Muscle layer of colon (tissue), 2 donors: Measurements from ENCODE around the gene GPR42.
"Not testable (repeated sequence)": the region's sequence is repeated elsewhere in the genome, so short reads cannot be mapped to it uniquely, and the experiment has no call there.

Source experiments
- H3K27ac ChIP-seq: one replicate; pipeline ENCODE4 v1.7.0; 2013; ENCODE audit warnings: low read depth, mild to moderate bottlenecking, low read length, moderate library complexity
- H3K27me3 ChIP-seq, 2 donors: one replicate each; pipeline ENCODE4 v1.7.0; 2013; ENCODE audit warnings: low read length in 2 of 2, mild to moderate bottlenecking in 2 of 2; ENCODE audit not compliant: insufficient read depth in 2 of 2, control insufficient read depth in 1 of 2
- H3K36me3 ChIP-seq: one replicate; pipeline ENCODE4 v1.7.0; 2013; ENCODE audit warnings: mild to moderate bottlenecking, low read length; ENCODE audit not compliant: insufficient read depth
- H3K4me1 ChIP-seq: one replicate; pipeline ENCODE4 v1.7.0; 2013; ENCODE audit warnings: mild to moderate bottlenecking, low read length; ENCODE audit not compliant: insufficient read depth
- H3K4me3 ChIP-seq, 2 donors: one replicate each; pipeline ENCODE4 v1.7.0; 2013; ENCODE audit warnings: low read length in 2 of 2, low read depth in 1 of 2, mild to moderate bottlenecking in 1 of 2, moderate library complexity in 1 of 2
- H3K9ac ChIP-seq: one replicate; pipeline ENCODE4 v1.7.0; 2013; ENCODE audit warnings: low read length
- H3K9me3 ChIP-seq: one replicate; pipeline ENCODE4 v1.7.0; 2013; ENCODE audit warnings: mild to moderate bottlenecking, low read length
- donor health status: abdominal sarcoma.
- donor health status: Adenocarcinoma of cecum.

GPR42 gene

DNA sequence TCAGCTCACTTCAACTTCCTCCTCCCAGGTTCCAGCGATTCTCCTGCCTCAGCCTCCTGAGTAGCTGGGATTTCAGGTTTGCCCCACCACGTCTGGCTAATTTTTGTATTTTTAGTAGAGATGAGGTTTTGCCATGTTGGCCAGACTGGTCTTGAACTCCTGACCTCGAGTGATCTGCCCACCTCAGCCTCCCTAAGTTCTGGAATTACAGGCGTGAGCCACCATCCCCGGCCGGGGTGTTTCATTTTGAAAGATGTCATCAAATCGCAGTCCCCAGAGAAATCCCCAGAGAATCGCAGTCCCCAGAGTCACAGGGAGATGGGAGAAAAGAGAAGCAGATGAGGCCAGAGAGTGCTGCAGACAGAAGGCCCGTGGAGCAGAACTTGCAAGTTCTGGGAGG, 30.5 kb downstream of the GPR42 start:
- H3K27me3 ChIP-seq, H3K4me3 ChIP-seq, H3K4me1 ChIP-seq, H3K9me3 ChIP-seq, H3K36me3 ChIP-seq, H3K9ac ChIP-seq, H3K27ac ChIP-seq: not testable (repeated sequence)

DNA sequence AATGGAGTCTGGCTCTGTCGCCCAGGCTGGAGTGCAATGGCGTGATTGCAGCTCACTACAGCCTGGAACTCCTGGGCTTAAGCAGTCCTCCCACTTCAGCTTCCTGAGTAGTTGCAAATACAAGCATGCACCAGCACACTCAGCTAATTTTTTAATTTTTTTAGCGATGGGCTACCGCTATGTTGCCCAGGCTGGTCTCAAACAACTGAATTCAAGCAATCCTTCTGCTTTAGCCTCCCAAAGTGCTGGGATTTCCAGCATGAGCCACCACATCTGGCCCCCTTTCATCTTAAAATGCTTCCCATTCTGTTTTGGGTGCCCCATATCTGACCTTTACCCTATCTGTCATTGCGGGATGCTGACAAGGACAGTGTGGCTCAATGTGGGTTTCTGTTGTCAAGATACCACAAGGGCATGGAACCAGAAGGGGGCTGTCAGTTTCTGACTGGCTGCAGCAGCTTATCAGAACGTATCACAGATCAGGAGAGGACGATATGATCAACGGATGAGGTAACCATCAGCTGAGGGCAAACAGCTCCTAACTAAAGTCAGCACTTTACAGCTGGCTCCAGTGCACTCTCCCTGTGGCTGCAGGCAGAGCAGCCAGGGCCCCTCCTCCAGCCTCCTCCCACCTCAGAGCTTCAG, 32.4 kb downstream of the GPR42 start:
- Histone ChIP-seq H3K4me1 (no peaks in the 10 kb centered on the region), H3K9me3 (no peaks in the 10 kb centered on the region), H3K27me3 (no peaks in the 10 kb centered on the region), H3K27ac (no peak overlapping the region), H3K36me3 (no peaks in the 10 kb centered on the region), H3K9ac (no peak overlapping the region), H3K4me3 (no peak overlapping the region)

DNA sequence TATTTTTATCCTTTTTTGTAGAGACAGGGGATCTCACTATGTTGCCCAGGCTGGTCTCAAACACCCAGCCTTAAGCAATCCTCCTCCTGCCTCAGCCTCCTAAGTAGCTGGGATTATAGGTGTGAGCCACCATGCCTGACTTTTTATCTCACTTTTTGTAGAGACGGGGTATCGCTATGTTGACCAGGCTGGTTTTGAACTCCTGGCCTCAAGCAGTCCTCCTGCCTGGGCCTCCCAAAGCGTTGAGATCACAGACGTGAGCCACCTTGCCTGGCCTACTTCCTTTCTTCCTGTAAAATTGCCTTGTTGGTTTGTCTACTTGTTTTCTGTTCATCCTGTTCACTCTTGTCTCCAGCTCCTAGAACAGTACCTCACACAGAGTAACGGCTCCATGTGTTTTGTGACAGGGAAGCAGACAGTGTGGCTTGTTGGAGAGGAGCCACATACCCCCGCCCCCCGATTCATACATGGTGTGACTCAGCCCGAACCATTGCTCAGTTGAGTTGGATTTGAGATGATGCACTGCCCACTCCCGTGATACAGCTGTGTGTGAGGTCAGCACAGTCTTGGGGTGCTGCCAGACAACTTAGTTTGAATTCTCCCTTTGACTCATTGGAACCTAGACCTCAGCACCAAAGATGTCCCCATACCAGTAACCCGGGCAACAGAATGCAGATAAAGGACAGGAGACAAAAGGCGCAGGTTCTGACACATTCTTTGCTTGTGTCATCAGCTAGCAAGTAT, 34.2 kb downstream of the GPR42 start:
- Histone ChIP-seq H3K27me3 (no peaks in the 10 kb centered on the region), H3K27ac (no peak overlapping the region), H3K9me3 (no peaks in the 10 kb centered on the region), H3K36me3 (no peaks in the 10 kb centered on the region), H3K4me3 (no peak overlapping the region), H3K4me1 (no peaks in the 10 kb centered on the region), H3K9ac (no peak overlapping the region)

DNA sequence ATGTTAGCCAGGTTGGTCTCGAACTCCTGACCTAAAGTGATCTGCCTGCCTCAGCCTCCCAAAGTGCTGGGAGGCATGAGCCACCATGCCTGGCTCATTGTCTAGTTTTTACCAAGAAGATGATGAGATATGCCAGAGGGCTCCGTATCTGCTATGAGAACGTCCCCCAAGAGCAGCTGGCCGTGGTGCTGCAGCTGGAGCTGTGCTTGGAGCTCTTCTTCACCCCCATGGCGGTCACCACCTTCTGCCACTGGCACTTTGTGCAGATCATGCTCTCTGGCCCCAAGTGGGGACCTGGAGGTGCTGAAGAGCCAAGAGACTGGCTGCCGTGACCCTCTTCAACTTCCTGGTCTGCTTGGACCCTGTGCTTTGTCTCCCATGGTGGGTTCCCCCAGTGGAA, 36.8 kb downstream of the GPR42 start:
- H3K27me3 ChIP-seq = no peaks in the 10 kb centered on the region
- no peak overlapping the region for H3K27ac ChIP-seq
- H3K9ac ChIP-seq = no peak overlapping the region
- no peak overlapping the region for H3K4me3 ChIP-seq
- H3K4me1 ChIP-seq = no peaks in the 10 kb centered on the region
- H3K9me3 ChIP-seq = no peaks in the 10 kb centered on the region
- H3K36me3 ChIP-seq = no peaks in the 10 kb centered on the region

DNA sequence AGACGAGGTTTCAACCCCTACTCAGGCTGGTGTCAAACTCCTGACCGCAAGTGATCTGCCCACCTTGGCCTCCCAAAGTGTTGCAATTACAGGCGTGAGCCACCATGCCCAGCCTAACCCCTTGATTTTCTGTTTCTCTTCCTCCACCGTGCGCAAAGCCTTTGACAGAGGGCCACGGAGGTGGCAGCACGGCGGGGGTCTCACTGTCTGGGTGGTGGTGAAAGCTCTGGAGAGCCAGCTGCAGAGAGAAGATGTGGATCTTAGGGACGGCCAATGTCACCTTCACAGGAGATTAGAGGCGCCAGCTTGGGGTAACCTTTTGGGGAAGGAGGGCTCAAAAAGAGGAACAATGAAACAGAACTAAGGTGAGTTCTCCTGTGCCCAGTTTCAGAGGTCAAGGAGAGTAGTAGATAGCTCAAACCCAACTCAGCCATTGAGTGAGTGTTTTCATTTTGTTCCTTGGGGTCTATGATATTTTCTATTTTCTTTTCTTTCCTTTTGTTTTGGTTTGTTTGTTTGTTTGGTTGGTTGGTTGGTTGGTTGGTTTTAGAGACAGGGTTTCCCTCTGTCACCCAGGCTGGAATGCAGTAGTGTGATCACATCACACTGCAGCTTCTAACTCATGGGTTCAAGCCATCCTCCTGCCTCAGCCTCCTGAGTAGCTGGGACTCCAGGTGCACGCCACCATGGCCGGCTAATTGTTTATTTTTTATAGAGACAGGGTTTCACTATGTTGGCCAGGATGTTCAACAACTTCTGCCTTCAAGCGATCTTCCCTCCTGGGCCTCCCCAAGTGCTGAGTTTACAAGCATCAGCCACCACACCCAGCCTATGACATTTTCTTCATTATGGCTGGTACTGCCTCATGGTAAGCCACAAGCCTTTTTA, 37.7 kb downstream of the GPR42 start:
- Histone ChIP-seq H3K4me1 (no peaks in the 10 kb centered on the region), H3K36me3 (no peaks in the 10 kb centered on the region), H3K9ac (no peak overlapping the region), H3K4me3 (no peak overlapping the region), H3K27me3 (no peaks in the 10 kb centered on the region), H3K27ac (no peak overlapping the region), H3K9me3 (no peaks in the 10 kb centered on the region)

DNA sequence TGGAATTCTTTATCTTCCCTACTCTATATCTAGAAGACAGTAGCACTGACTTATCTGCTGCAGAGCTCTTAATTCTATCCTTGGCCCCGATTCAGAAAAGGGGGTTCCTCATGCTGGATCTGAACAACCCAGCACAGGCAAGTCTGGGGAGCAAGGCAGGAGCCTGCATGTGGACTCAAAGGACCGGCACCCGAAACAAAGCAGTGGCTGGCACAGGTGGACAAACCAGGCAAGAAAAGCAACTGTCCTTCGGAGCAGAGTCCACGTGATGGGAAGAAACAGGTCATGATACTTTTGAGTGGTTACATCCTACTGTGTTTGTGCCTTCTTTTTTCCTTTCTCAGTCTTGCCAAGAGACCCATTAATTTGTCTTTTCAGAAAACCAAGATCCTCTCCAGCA, 38.3 kb downstream of the GPR42 start:
- Histone ChIP-seq H3K4me1 (no peaks in the 10 kb centered on the region), H3K36me3 (no peaks in the 10 kb centered on the region), H3K27ac (no peak overlapping the region), H3K27me3 (no peaks in the 10 kb centered on the region), H3K9me3 (no peaks in the 10 kb centered on the region), H3K4me3 (no peak overlapping the region), H3K9ac (no peak overlapping the region)

DNA sequence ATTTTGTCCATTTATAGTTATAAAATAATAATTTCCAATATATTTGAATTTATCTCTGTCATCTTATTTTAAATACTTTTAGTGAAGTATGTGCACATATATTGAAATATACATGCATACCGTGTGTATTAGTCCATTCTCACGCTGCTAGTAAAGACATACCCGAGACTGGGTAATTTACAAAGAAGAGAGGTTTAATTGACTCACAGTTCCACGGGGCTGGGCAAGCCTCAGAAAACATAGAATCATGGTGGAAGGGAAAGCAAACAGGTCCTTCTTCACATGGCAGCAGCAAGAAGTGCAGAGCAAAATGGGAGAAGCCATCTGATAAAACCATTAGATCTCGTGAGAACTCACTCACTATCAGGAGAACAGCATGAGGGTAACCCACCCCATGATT, 39.6 kb downstream of the GPR42 start:
- H3K9ac ChIP-seq = no peak overlapping the region
- no peaks in the 10 kb centered on the region for H3K4me1 ChIP-seq
- no peaks in the 10 kb centered on the region for H3K36me3 ChIP-seq
- no peaks in the 10 kb centered on the region for H3K27me3 ChIP-seq
- H3K9me3 ChIP-seq = no peaks in the 10 kb centered on the region
- H3K4me3 ChIP-seq = no peak overlapping the region
- H3K27ac ChIP-seq = no peak overlapping the region

DNA sequence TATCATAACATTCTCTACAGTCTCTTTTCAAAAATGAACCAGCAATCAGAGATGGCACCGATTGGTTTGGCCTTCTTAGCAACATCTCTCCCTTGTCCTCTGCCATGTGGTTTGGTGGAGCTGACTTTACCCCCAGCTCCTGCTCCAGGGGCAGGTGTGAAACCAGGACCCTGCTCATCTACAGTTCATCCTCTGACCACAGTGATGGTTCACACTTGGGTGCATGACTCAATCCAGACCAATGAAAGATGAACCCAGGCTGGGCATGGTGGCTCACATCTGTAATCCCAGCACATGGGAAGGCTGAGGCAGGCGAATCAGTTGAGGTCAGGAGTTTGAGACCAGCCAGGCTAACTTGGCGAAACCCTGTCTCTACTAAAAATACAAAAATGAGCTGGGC, 43.6 kb downstream of the GPR42 start:
- Histone ChIP-seq H3K36me3 (no peaks in the 10 kb centered on the region), H3K27me3 (peaks cover 0 to 9% of the 10 kb centered on the region in 2 donors), H3K9me3 (no peaks in the 10 kb centered on the region), H3K9ac (no peak overlapping the region), H3K4me1 (no peaks in the 10 kb centered on the region), H3K4me3 (no peak overlapping the region), H3K27ac (no peak overlapping the region)

DNA sequence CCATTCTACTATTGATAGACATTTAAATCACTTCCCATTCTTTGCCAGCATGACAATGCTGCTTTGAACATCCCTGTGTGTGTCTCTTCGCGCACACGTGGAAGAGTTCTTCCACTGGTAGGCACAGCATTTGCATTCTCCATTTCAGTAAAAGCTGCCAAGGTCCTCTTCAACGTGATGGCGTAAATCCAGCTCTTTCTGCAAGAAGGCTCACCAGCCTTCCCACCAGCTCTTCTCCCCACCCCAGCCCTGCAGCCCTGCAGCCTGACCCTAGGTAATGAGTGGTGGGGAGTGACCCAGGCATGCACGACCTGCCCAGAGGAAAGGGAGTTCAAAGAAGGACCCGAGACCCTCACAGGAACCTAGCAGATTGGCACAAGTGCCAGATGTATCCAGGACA, 45.5 kb downstream of the GPR42 start:
- no peak overlapping the region for H3K4me3 ChIP-seq
- H3K27me3 ChIP-seq = peaks cover 0 to 9% of the 10 kb centered on the region in 2 donors
- H3K4me1 ChIP-seq = no peaks in the 10 kb centered on the region
- no peaks in the 10 kb centered on the region for H3K36me3 ChIP-seq
- H3K27ac ChIP-seq = no peak overlapping the region
- no peaks in the 10 kb centered on the region for H3K9me3 ChIP-seq
- H3K9ac ChIP-seq = no peak overlapping the region

DNA sequence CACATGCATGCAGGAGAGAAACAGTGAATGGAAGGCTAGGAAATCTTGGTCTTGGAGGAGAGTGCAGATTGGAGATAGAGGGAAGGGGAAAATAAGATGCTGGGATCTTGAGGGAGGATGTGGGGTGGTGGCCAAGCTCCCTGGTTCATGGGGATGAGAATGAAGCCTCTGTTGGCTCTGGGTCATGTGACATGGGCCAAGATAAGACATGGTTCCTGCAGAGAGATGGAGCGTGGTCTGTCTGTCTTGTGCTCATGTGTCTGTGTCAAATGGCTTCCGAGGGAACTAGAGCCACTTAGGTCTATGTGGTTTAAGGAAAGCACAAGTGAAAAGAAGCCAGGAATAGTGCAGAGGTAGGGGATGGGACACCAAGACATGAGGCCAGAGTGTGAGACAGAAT, 46.4 kb downstream of the GPR42 start:
- Histone ChIP-seq H3K27ac (no peak overlapping the region), H3K27me3 (peaks cover 0 to 9% of the 10 kb centered on the region in 2 donors), H3K4me3 (no peak overlapping the region), H3K4me1 (no peaks in the 10 kb centered on the region), H3K9me3 (no peaks in the 10 kb centered on the region), H3K9ac (no peak overlapping the region), H3K36me3 (no peaks in the 10 kb centered on the region)

DNA sequence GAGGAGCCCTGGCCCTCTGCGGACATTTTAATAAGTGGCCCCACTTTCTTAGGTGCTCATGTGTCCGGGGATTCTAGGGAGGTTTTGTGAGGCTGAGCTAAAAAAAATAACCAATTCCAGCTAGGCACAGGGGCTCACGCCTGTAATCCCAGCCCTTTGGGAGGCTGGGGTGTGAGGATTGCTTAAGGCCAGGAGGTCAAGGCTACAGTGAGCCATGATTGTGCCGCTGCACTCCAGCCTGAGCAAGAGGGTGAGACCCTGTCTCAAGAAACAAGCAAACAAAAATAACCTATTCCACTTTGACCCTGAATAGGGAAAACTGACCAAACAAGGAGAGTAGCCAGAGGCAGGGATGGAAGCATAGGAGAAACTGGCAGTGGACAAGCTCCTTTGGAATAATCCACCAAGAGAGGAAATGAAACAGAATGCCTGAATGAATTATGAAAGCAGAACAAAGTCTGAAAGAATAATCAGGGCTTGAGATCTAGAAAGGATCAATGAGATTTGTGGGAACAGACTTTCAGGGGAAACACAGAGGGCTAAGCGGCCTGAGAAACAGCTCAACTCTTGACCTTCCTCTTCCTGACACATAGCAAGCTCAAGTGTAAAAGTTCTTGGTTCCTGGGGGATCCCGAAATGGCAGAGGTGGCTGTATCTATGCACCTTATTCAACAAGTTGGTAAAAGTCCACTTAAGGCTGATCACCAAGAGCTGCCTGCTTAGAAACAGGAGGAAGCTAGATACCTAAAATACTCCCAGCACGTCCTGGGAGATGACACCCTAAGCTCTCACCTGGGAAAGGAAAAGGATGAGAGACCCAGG, 47.1 kb downstream of the GPR42 start:
- H3K27me3 ChIP-seq = peaks cover 0 to 9% of the 10 kb centered on the region in 2 donors
- H3K27ac ChIP-seq = no peak overlapping the region
- H3K9me3 ChIP-seq = no peaks in the 10 kb centered on the region
- no peak overlapping the region for H3K4me3 ChIP-seq
- H3K36me3 ChIP-seq = no peaks in the 10 kb centered on the region
- no peaks in the 10 kb centered on the region for H3K4me1 ChIP-seq
- no peak overlapping the region for H3K9ac ChIP-seq
